Upper lobe of left lung (tissue), 4 donors: ENCODE results near the gene CD69.

Experiments
- EP300 ChIP-seq, 4 donors: sonication (generic); formaldehyde crosslinking; IDR thresholded peaks; one replicate each; pipeline ENCODE4 v1.5.1; 2017; ENCODE audit warnings: antibody characterized with exemption in 4 of 4, control low read depth in 2 of 4
- POLR2A ChIP-seq, 4 donors: fragments of 450-650 bp; IDR thresholded peaks; one replicate each; pipeline ENCODE4 v1.5.1; 2016 to 2017; ENCODE audit warnings: antibody characterized with exemption in 4 of 4, mild to moderate bottlenecking in 2 of 4
- TF ChIP-seq, protein P1 (sequence below), 6 experiments: fragments of 450-650 bp in 4 of 6; fragments of 200-600 bp in 2 of 6; sonication (generic) in 2 of 6; IDR thresholded peaks; one replicate each; pipeline ENCODE4 v1.5.1; 2016 to 2019; ENCODE audit warnings: antibody characterized with exemption in 6 of 6

DNA sequence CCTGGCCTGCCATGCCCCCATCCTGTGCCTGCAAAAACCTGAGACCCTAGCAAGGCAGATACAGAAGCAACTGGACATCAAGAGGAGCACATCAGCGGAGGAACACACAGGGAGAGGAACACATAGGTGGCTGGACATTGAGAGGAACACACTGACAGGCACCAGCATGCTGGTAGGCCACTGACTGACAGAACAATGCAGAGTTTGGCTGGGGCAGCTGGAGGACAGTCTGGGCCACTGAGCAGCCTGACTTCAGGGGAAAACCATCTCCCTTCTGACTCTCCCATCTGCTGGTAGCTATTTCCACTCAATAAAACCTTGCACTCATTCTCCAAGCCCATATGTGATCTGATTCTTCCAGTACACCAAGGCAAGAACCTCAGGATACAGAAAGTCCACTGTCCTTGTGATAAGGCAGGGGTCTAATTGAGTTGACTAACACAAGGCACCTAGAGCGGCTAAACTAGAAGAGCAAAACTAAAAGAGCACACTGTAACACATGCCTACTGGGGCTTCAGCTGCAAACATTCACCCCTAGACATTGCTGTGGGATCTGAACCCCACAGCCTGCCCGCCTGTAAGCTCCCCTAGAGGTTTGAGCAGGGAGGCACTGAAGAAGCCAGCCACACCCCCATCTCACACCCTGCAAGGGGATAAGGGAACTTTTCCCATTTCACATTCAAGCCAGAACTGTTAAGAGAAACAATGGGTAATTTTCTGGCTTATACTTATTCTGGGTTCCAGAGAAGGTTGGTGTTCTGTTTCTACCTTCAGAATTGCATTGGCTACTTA, 49.9 kb downstream of the CD69 start:
- TF ChIP-seq, protein P1, sequence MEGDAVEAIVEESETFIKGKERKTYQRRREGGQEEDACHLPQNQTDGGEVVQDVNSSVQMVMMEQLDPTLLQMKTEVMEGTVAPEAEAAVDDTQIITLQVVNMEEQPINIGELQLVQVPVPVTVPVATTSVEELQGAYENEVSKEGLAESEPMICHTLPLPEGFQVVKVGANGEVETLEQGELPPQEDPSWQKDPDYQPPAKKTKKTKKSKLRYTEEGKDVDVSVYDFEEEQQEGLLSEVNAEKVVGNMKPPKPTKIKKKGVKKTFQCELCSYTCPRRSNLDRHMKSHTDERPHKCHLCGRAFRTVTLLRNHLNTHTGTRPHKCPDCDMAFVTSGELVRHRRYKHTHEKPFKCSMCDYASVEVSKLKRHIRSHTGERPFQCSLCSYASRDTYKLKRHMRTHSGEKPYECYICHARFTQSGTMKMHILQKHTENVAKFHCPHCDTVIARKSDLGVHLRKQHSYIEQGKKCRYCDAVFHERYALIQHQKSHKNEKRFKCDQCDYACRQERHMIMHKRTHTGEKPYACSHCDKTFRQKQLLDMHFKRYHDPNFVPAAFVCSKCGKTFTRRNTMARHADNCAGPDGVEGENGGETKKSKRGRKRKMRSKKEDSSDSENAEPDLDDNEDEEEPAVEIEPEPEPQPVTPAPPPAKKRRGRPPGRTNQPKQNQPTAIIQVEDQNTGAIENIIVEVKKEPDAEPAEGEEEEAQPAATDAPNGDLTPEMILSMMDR (IDR thresholded peaks at IDR 0.05) = no peak
- TF ChIP-seq EP300 (IDR thresholded peaks at IDR 0.05) (no peak), POLR2A (IDR thresholded peaks at IDR 0.05) (no peak)
